Measurements from ENCODE around the gene DYNLT2. TPM values are rescaled to one million over a fixed set of nuclear protein-coding genes. Genes with fewer than 3 reads are reported as not detected.

Gene DYNLT2
- total RNA-seq, 1 experiment from 2014 or later = 1.8 TPM

- no peak overlapping the region for H4K8ac ChIP-seq (replicated peaks; ENCODE audit: insufficient read length, low read depth, low read length)
- Mint-ChIP-seq H3K27ac (peak overlapping the region; percentile 75 to 96 (median 77)), H3K4me1 (peaks cover 21 to 27% of the 10 kb centered on the region in 2 experiments), H3K4me3 (peak overlapping the region; percentile 89 to 94), H3K9me3 (peaks cover 0 to under 1% of the 10 kb centered on the region in 2 experiments; a peak in 2 of 5 replicates), H3K36me3 (ENCODE audit: insufficient read depth in 1 of 3, low read depth in 3 of 3) (peaks cover 16 to 44% (median 18%) of the 10 kb centered on the region in 3 experiments), H3K27me3 (ENCODE audit: low read depth) (no peaks in the 10 kb centered on the region)
- peak overlapping the region; percentile 76 for H3K18ac ChIP-seq (ENCODE audit: insufficient read length, low read depth, low read length)
- no peak overlapping the region for H2BK120ac ChIP-seq (ENCODE audit: low read depth, low read length, poor library complexity, severe bottlenecking)
- peak overlapping the region; percentile 4 for H4K5ac ChIP-seq (ENCODE audit: insufficient read length, low read depth, low read length)
- peak overlapping the region; percentile 77 for H3K9ac ChIP-seq (ENCODE audit: extremely low read depth, insufficient read length, low read length)
- H3K23ac ChIP-seq (ENCODE audit: insufficient read length, low read depth, low read length) = no peak overlapping the region
- peaks cover 4% of the 10 kb centered on the region for H3K79me1 ChIP-seq (ENCODE audit: insufficient read depth, low read depth, low read length, poor library complexity, severe bottlenecking)
- H2BK12ac ChIP-seq (ENCODE audit: insufficient read length, low read depth, low read length) = no peak overlapping the region
- DNase-seq = no peak
- no peak overlapping the region for H3K56ac ChIP-seq (ENCODE audit: insufficient read length, low read depth, low read length)
- H4K91ac ChIP-seq (ENCODE audit: insufficient read length, low read depth, low read length) = no peak overlapping the region
- H3K4me2 ChIP-seq (ENCODE audit: insufficient read depth, insufficient read length, low read length) = peak overlapping the region; percentile 77
- TF ChIP-seq CTCF (conservative IDR thresholded peaks at IDR 0.05) = no peak
- H3T11ph ChIP-seq (ENCODE audit: low read length) = no peak overlapping the region
- no peak overlapping the region for H2BK5ac ChIP-seq (ENCODE audit: insufficient read length, low read length)
- H2AK5ac ChIP-seq (ENCODE audit: insufficient read length, low read length) = no peak overlapping the region
- no peak overlapping the region for H2BK20ac ChIP-seq (ENCODE audit: low read depth, low read length, poor library complexity, severe bottlenecking)
- H3K79me2 ChIP-seq (ENCODE audit: insufficient read depth, low read length) = peaks cover 10% of the 10 kb centered on the region; the same call in 1 of the 2 replicates
- no peaks in the 10 kb centered on the region for H3K27me3 ChIP-seq (ENCODE audit: insufficient read depth, low read length)
- WGBS (ENCODE audit: extremely low coverage, insufficient read length, low lambda C conversion rate) = no CpG with 5 or more reads among the region's 22 CpGs
- H2AFZ ChIP-seq (ENCODE audit: low read length) = no peak overlapping the region
- H3K14ac ChIP-seq (ENCODE audit: insufficient read depth, low read length) = peak overlapping the region; percentile 87
- H3K23me2 ChIP-seq (ENCODE audit: insufficient read length, low read depth, low read length, poor library complexity, severe bottlenecking) = peaks cover 13% of the 10 kb centered on the region
- H4K20me1 ChIP-seq (ENCODE audit: control insufficient read depth, insufficient read depth, insufficient read length) = no peaks in the 10 kb centered on the region
- H3K4ac ChIP-seq (ENCODE audit: low read depth, low read length) = peak overlapping the region; percentile 66; the same call in 1 of the 2 replicates
- H2BK15ac ChIP-seq (ENCODE audit: low read depth, low read length) = no peak overlapping the region
- no peaks in the 10 kb centered on the region for H3K9me3 ChIP-seq (ENCODE audit: control insufficient read depth, low read depth, low read length)
- H3K4me1 ChIP-seq (ENCODE audit: insufficient read depth, low read length) = peaks cover 7% of the 10 kb centered on the region
- H3K27ac ChIP-seq (ENCODE audit: insufficient read length, low read depth, low read length) = no peak overlapping the region
Measured at GRCh38 chr6:169702840-169703246, 48.5 kb downstream of the DYNLT2 start.
